Measurements from ENCODE around the gene NOC2L. TPM values are rescaled to one million over a fixed set of nuclear protein-coding genes. Genes with fewer than 3 reads are reported as not detected.

Gene NOC2L
- total RNA-seq, 4 donors from 2014 or later = 47.4 to 115 (median 74.2) TPM

GRCh38 chr1:928825-929661 lies 30.0 kb downstream of the NOC2L start:
- H3K27ac ChIP-seq = no peak overlapping the region
- ATAC-seq (no peak), DNase-seq (no peak)
- in situ Hi-C loops (cut with MboI; ENCODE audit: low sequenced_read_pairs in 4 of 4) (no loop called here), intact Hi-C loops (cut with DNase I; ENCODE audit: low total_unique reads) (no loop called here)
- no peaks in the 10 kb centered on the region for H3K9me3 ChIP-seq
- H3K4me1 ChIP-seq = peaks cover 4 to 13% of the 10 kb centered on the region in 2 donors
- H3K4me3 ChIP-seq = no peak overlapping the region
- no peaks in the 10 kb centered on the region for H3K36me3 ChIP-seq
- TF ChIP-seq, protein P1, sequence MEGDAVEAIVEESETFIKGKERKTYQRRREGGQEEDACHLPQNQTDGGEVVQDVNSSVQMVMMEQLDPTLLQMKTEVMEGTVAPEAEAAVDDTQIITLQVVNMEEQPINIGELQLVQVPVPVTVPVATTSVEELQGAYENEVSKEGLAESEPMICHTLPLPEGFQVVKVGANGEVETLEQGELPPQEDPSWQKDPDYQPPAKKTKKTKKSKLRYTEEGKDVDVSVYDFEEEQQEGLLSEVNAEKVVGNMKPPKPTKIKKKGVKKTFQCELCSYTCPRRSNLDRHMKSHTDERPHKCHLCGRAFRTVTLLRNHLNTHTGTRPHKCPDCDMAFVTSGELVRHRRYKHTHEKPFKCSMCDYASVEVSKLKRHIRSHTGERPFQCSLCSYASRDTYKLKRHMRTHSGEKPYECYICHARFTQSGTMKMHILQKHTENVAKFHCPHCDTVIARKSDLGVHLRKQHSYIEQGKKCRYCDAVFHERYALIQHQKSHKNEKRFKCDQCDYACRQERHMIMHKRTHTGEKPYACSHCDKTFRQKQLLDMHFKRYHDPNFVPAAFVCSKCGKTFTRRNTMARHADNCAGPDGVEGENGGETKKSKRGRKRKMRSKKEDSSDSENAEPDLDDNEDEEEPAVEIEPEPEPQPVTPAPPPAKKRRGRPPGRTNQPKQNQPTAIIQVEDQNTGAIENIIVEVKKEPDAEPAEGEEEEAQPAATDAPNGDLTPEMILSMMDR (IDR thresholded peaks at IDR 0.05 in 4 of 5, conservative IDR thresholded peaks at IDR 0.05 in 1 of 5) = no peak
- TF ChIP-seq POLR2A (IDR thresholded peaks at IDR 0.05) = no peak
- H3K27me3 ChIP-seq = peaks cover 46 to 64% (median 56%) of the 10 kb centered on the region in 3 donors

DNA sequence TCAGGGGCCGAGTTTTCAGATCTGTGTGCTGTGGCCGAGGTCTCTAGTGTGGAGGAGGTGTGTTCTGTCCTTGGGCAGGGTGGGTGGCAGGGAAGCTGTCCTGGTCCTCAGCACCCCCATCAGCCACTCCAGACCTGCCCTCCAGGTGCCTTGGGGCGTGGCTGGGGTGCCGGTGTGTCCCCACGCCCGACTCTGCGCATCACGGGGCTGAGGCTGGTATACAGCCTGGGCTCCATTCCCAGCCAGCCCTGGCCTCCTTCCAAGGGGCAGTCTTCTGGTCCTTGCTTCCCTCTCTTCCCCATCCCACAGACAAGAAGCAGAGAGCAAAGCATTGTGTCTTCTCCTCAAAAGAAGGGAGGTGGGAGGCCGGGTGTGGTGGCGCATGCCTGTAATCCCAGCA lies 31.3 kb downstream of the NOC2L start:
- H3K27ac ChIP-seq = no peak overlapping the region
- DNase-seq (no peak), ATAC-seq (no peak)
- H3K4me3 ChIP-seq = no peak overlapping the region
- in situ Hi-C loops (cut with MboI; ENCODE audit: low sequenced_read_pairs in 4 of 4) (no loop called here), intact Hi-C loops (cut with DNase I; ENCODE audit: low total_unique reads) (no loop called here)
- no peaks in the 10 kb centered on the region for H3K9me3 ChIP-seq
- no peaks in the 10 kb centered on the region for H3K36me3 ChIP-seq
- H3K4me1 ChIP-seq = peaks cover 4 to 19% of the 10 kb centered on the region in 2 donors
- peaks cover 36 to 55% (median 52%) of the 10 kb centered on the region in 3 donors for H3K27me3 ChIP-seq
- TF ChIP-seq, protein P1 (IDR thresholded peaks at IDR 0.05 in 4 of 5, conservative IDR thresholded peaks at IDR 0.05 in 1 of 5) = no peak
- no peak for TF ChIP-seq POLR2A (IDR thresholded peaks at IDR 0.05)

DNA sequence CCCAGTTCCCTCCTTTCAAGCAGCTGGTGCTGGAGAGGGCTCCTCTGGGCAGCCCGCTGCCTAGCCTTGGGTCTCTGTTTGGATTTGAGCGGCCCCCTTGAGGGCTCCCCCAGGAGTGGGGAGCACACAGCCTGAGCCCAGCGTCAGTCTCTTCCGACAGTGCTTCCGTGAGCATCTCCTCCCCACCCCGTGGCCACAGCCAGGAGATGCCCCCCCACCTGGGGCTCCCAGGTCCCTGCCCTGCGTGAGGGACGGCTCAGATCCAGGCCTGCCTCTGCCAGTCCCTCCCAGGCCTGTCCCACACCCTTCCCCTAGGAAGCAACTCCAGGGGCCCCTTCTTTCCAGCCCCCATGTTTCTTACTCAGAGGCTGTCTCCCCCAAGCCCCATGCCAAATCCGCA lies 31.8 kb downstream of the NOC2L start:
- intact Hi-C loops (cut with DNase I; ENCODE audit: low total_unique reads) = no loop called here
- ATAC-seq (no peak), DNase-seq (no peak)
- Histone ChIP-seq H3K4me1 (peaks cover 4 to 19% of the 10 kb centered on the region in 2 donors), H3K36me3 (no peaks in the 10 kb centered on the region), H3K27ac (no peak overlapping the region), H3K9me3 (no peaks in the 10 kb centered on the region), H3K4me3 (no peak overlapping the region), H3K27me3 (peaks cover 33 to 49% (median 49%) of the 10 kb centered on the region in 3 donors)
- in situ Hi-C loops (cut with MboI; ENCODE audit: low sequenced_read_pairs in 4 of 4) = no loop called here
- TF ChIP-seq POLR2A (IDR thresholded peaks at IDR 0.05) = no peak
- TF ChIP-seq, protein P1 (IDR thresholded peaks at IDR 0.05 in 4 of 5, conservative IDR thresholded peaks at IDR 0.05 in 1 of 5) = no peak

GRCh38 chr1:925561-926421 lies 33.3 kb downstream of the NOC2L start:
- peaks cover 30 to 41% (median 38%) of the 10 kb centered on the region in 3 donors for H3K27me3 ChIP-seq
- H3K36me3 ChIP-seq = no peaks in the 10 kb centered on the region
- DNase-seq (no peak), ATAC-seq (no peak)
- TF ChIP-seq POLR2A (IDR thresholded peaks at IDR 0.05) = no peak
- TF ChIP-seq, protein P1 (IDR thresholded peaks at IDR 0.05 in 4 of 5, conservative IDR thresholded peaks at IDR 0.05 in 1 of 5) = no peak
- peak overlapping the region in 3 of 4 donors; percentile 31 to 48 (median 41) for H3K4me3 ChIP-seq
- in situ Hi-C loops (cut with MboI; ENCODE audit: low sequenced_read_pairs in 4 of 4) = no loop called here
- intact Hi-C loops (cut with DNase I; ENCODE audit: low total_unique reads) = no loop called here
- H3K4me1 ChIP-seq = peaks cover 11 to 26% of the 10 kb centered on the region in 2 donors
- no peaks in the 10 kb centered on the region for H3K9me3 ChIP-seq
- H3K27ac ChIP-seq = no peak overlapping the region

Data from gastrocnemius medialis (tissue), 4 donors.